ENCODE measurements around the gene NOD1.

- TF ChIP-seq, protein P1, sequence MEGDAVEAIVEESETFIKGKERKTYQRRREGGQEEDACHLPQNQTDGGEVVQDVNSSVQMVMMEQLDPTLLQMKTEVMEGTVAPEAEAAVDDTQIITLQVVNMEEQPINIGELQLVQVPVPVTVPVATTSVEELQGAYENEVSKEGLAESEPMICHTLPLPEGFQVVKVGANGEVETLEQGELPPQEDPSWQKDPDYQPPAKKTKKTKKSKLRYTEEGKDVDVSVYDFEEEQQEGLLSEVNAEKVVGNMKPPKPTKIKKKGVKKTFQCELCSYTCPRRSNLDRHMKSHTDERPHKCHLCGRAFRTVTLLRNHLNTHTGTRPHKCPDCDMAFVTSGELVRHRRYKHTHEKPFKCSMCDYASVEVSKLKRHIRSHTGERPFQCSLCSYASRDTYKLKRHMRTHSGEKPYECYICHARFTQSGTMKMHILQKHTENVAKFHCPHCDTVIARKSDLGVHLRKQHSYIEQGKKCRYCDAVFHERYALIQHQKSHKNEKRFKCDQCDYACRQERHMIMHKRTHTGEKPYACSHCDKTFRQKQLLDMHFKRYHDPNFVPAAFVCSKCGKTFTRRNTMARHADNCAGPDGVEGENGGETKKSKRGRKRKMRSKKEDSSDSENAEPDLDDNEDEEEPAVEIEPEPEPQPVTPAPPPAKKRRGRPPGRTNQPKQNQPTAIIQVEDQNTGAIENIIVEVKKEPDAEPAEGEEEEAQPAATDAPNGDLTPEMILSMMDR (IDR thresholded peaks at IDR 0.05), result no peak
- TF ChIP-seq POLR2AphosphoS5 (IDR thresholded peaks at IDR 0.05; ENCODE audit: low read depth, low read length) (no peak), REST (IDR thresholded peaks at IDR 0.05; ENCODE audit: insufficient read depth in 1 of 2, low read depth in 2 of 2, low read length in 1 of 2) (no peak), TCF7L2 (IDR thresholded peaks at IDR 0.05; ENCODE audit: low read depth, low read length) (no peak)
These were observed 25.0 kb upstream of the NOD1 start for GRCh38 chr7:30503274-30504212.
